Type B pancreatic cell (in vitro differentiated cells): ENCODE results near the gene RAD51B. TPM values are rescaled to one million over a fixed set of nuclear protein-coding genes. Genes with fewer than 3 reads are reported as not detected.

Experiments used
- DNase-seq: peaks from one replicate; pipeline ENCODE4 v3.0.0; 2021; ENCODE audit warnings: mixed read lengths; ENCODE audit not compliant: unreplicated experiment; ENCODE audit errors: extremely low spot score
- H3K27ac Mint-ChIP-seq: 2 replicates; pipeline ENCODE4 v1.8.0; 2021; ENCODE audit warnings: mild to moderate bottlenecking, mixed read lengths
- H3K27me3 Mint-ChIP-seq: 2 replicates; pipeline ENCODE4 v1.8.0; 2021; ENCODE audit warnings: mixed read lengths
- H3K36me3 Mint-ChIP-seq: 2 replicates; pipeline ENCODE4 v1.8.0; 2021; ENCODE audit warnings: mixed read lengths
- H3K4me1 Mint-ChIP-seq: one replicate; pipeline ENCODE4 v1.8.0; 2021; ENCODE audit warnings: mixed read lengths; ENCODE audit not compliant: unreplicated experiment
- H3K4me3 Mint-ChIP-seq: 2 replicates; pipeline ENCODE4 v1.8.0; 2021; ENCODE audit warnings: mild to moderate bottlenecking, mixed read lengths
- H3K9me3 Mint-ChIP-seq: 2 replicates; pipeline ENCODE4 v1.8.0; 2021; ENCODE audit warnings: mixed read lengths
- CTCF ChIP-seq: fragments of 200-600 bp; sonication (generic); conservative IDR thresholded peaks from 2 replicates; pipeline ENCODE4 v1.5.0; 2021; ENCODE audit warnings: antibody characterized with exemption, mild to moderate bottlenecking
- total RNA-seq: library from RNA; stranded (reverse); gene quantifications from 2 replicates; pipeline ENCODE4 v1.2.1, GENCODE V29; 2021; ENCODE audit warnings: low replicate concordance

The RAD51B gene
- total RNA-seq, 1 donor from 2014 or later, result 27.3 TPM

- no peak overlapping the region for H3K4me3 Mint-ChIP-seq
- H3K36me3 Mint-ChIP-seq, result peaks cover 4% of the 10 kb centered on the region
- TF ChIP-seq CTCF, result no peak
- H3K9me3 Mint-ChIP-seq, result no peaks in the 10 kb centered on the region
- H3K4me1 Mint-ChIP-seq, result peaks cover 12% of the 10 kb centered on the region
- H3K27ac Mint-ChIP-seq, result no peak overlapping the region
- no peak for DNase-seq
- H3K27me3 Mint-ChIP-seq, result no peaks in the 10 kb centered on the region
Observed at GRCh38 chr14:68233101-68233784, 413.7 kb downstream of the RAD51B start.

- H3K36me3 Mint-ChIP-seq, result peaks cover 4% of the 10 kb centered on the region
- H3K4me1 Mint-ChIP-seq, result peaks cover 14% of the 10 kb centered on the region
- H3K27me3 Mint-ChIP-seq, result no peaks in the 10 kb centered on the region
- H3K9me3 Mint-ChIP-seq, result no peaks in the 10 kb centered on the region
- no peak for TF ChIP-seq CTCF
- H3K4me3 Mint-ChIP-seq, result no peak overlapping the region
- no peak for DNase-seq
- H3K27ac Mint-ChIP-seq, result no peak overlapping the region
Observed at GRCh38 chr14:68234101-68234905, 414.7 kb downstream of the RAD51B start.

GRCh38 chr14:68235011-68235410 is 415.4 kb downstream of the RAD51B start:
- peaks cover 19% of the 10 kb centered on the region for H3K4me1 Mint-ChIP-seq
- H3K27me3 Mint-ChIP-seq, result no peaks in the 10 kb centered on the region
- TF ChIP-seq CTCF, result no peak
- H3K4me3 Mint-ChIP-seq, result no peak overlapping the region
- H3K36me3 Mint-ChIP-seq, result peaks cover 4% of the 10 kb centered on the region
- DNase-seq, result no peak
- H3K27ac Mint-ChIP-seq, result no peak overlapping the region
- no peaks in the 10 kb centered on the region for H3K9me3 Mint-ChIP-seq

- H3K27me3 Mint-ChIP-seq, result no peaks in the 10 kb centered on the region
- H3K9me3 Mint-ChIP-seq, result peaks cover 3% of the 10 kb centered on the region
- H3K36me3 Mint-ChIP-seq, result peaks cover 8% of the 10 kb centered on the region
- DNase-seq, result no peak
- H3K4me3 Mint-ChIP-seq, result peak overlapping the region; percentile 8
- H3K27ac Mint-ChIP-seq, result peak overlapping the region; percentile 61
- no peak for TF ChIP-seq CTCF
- H3K4me1 Mint-ChIP-seq, result peaks cover 29% of the 10 kb centered on the region
Observed at GRCh38 chr14:68236582-68237458, 417.2 kb downstream of the RAD51B start.

- Mint-ChIP-seq H3K36me3 (peaks cover 12% of the 10 kb centered on the region), H3K27me3 (no peaks in the 10 kb centered on the region)
Observed at GRCh38 chr14:68238551-68238950, 419.0 kb downstream of the RAD51B start.

More at GRCh38 chr14:68238551-68238950, 419.0 kb downstream of the RAD51B start:
- Mint-ChIP-seq H3K27ac (no peak overlapping the region), H3K9me3 (peaks cover 7% of the 10 kb centered on the region), H3K4me1 (peaks cover 35% of the 10 kb centered on the region), H3K4me3 (no peak overlapping the region)
- DNase-seq, result no peak
- TF ChIP-seq CTCF, result no peak
